Measurements from ENCODE around the gene TACR1. TPM values are rescaled to one million over a fixed set of nuclear protein-coding genes. Genes with fewer than 3 reads are reported as not detected.

TACR1 gene
- total RNA-seq, 4 donors from 2014 or later: 0.04 to 3.6 (median 1.2) TPM

DNA sequence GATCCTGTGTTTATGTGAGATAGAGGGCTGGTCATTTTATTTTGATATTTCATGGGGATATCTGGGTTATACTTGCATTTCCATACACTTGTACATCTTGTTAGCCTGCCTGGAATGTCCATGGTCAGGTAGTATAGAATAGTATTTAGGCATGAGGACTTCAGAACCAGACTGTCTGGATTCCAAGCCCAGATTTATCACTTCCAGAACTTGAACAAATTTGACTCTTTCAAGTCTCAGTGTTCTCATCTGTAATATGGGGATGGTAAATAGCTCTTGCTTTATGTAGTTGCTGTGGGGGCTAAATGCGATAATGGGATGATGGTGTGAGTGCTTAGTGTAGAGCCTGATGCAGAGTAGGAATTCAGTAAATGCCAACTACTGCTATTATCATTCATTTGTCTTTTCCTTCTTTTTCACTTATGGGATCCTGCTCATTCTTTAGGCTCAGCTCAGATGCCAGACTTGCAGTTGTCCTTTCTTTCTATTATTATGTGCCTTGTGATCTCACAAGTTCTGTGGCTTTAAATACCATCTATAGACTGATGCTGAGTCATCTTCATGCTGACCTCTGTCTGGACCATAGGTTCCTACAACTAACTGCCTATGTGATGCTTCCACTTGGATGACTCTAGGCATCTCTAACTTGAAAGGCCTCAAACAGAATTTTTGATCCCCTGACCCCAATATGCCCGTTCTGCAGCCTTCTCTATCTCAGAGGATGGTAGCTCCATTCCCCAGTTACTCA, 173.5 kb downstream of the TACR1 start:
- no peak for DNase-seq
- intact Hi-C loops (cut with DNase I): no loop called here
- Histone ChIP-seq H3K27me3 (no peaks in the 10 kb centered on the region), H3K36me3 (no peaks in the 10 kb centered on the region), H3K4me1 (no peaks in the 10 kb centered on the region), H3K27ac (no peak overlapping the region), H3K4me3 (no peak overlapping the region), H3K9me3 (no peaks in the 10 kb centered on the region)
- WGBS, 2 donors: 74 to 80% methylated on average over 2 of the region's 2 CpGs
- TF ChIP-seq, protein P1, sequence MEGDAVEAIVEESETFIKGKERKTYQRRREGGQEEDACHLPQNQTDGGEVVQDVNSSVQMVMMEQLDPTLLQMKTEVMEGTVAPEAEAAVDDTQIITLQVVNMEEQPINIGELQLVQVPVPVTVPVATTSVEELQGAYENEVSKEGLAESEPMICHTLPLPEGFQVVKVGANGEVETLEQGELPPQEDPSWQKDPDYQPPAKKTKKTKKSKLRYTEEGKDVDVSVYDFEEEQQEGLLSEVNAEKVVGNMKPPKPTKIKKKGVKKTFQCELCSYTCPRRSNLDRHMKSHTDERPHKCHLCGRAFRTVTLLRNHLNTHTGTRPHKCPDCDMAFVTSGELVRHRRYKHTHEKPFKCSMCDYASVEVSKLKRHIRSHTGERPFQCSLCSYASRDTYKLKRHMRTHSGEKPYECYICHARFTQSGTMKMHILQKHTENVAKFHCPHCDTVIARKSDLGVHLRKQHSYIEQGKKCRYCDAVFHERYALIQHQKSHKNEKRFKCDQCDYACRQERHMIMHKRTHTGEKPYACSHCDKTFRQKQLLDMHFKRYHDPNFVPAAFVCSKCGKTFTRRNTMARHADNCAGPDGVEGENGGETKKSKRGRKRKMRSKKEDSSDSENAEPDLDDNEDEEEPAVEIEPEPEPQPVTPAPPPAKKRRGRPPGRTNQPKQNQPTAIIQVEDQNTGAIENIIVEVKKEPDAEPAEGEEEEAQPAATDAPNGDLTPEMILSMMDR (IDR thresholded peaks at IDR 0.05): no peak
- no peak for TF ChIP-seq POLR2A (IDR thresholded peaks at IDR 0.05)

DNA sequence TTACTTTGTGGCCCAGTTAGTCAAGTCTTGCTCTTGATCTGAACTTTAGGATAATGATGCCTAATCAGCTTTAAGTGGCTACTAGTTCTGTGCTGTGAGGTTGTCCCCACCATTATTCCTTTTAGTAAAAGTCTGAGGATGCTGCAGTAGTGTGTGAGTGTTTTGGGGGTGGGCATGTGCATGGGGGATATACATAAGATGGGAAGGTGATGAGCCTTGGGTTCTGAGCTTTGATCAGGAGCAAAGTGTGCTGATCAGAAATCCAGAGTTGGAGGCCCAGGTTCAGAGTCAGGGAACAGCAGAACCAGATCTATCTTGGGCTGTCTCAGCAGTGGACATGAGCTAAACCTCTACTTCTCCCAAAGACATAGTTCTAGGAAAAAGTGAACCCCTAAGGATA, 174.1 kb downstream of the TACR1 start:
- H3K9me3 ChIP-seq: no peaks in the 10 kb centered on the region
- H3K27ac ChIP-seq: no peak overlapping the region
- no peak overlapping the region for H3K4me3 ChIP-seq
- DNase-seq: no peak
- intact Hi-C loops (cut with DNase I): no loop called here
- TF ChIP-seq, protein P1 (IDR thresholded peaks at IDR 0.05): no peak
- no peak for TF ChIP-seq POLR2A (IDR thresholded peaks at IDR 0.05)
- H3K36me3 ChIP-seq: no peaks in the 10 kb centered on the region
- no peaks in the 10 kb centered on the region for H3K27me3 ChIP-seq
- H3K4me1 ChIP-seq: no peaks in the 10 kb centered on the region

DNA sequence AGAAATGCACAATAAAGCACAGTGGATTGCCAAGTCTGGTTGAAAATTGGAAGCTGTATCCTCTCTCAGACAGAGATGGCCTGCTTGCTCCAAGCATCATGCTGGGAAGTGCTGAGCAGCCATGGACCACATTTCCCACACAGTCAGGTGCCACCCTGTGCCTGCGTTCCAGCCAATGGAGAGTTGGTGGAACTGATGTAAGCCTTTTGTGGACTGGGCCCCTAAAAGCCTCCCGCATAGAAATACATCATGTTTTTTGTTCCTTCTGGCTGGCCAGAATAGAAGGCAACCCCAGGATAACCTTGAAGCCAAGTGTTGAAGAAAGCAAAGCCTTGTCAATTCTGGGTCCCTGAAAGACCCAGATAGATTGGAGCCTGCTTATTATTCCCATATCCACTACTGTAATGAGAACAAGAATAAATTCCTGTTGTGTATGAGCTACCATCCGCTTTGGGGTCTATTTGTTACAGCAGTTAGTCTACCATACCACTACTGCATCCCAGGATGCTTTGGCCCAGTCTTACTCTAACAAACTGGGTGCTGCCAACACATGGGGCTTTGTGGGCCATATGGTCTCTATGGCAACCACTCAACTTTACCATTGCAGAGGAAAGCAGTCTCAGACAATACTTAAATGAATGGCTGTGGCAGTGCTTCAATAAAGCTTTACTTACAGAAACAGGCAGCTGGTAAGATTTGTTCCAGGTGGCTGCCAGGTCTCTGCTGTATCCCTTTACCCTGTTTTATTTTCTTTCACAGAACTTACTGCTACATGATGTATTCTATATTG, 175.5 kb downstream of the TACR1 start:
- no peaks in the 10 kb centered on the region for H3K27me3 ChIP-seq
- no peak overlapping the region for H3K4me3 ChIP-seq
- no peaks in the 10 kb centered on the region for H3K9me3 ChIP-seq
- H3K4me1 ChIP-seq: no peaks in the 10 kb centered on the region
- H3K36me3 ChIP-seq: no peaks in the 10 kb centered on the region
- TF ChIP-seq, protein P1 (IDR thresholded peaks at IDR 0.05): no peak
- no peak for TF ChIP-seq POLR2A (IDR thresholded peaks at IDR 0.05)
- intact Hi-C loops (cut with DNase I): no loop called here
- 94 to 97% methylated on average over 3 of the region's 3 CpGs for WGBS, 2 donors
- DNase-seq: no peak
- no peak overlapping the region for H3K27ac ChIP-seq

DNA sequence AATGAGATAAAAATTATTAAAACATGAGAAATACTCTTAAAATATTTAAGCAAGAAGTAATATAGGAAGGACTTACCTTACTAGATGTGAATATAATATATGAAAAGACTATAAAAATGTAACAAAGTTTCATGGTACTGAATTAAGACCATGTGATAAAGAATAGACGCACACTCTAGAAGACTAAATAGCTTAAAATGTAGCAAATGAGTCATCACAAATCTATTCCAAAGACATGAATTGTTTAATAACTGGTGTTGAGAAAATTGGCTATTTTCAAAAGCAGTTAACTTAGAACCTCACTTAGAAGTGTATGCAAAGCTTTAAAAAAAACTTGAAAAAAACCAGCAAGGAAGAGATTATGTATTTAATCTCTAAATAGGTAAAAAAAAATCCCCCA, 176.8 kb downstream of the TACR1 start:
- H3K4me1 ChIP-seq: no peaks in the 10 kb centered on the region
- intact Hi-C loops (cut with DNase I): no loop called here
- no peaks in the 10 kb centered on the region for H3K9me3 ChIP-seq
- H3K27me3 ChIP-seq: no peaks in the 10 kb centered on the region
- 26 to 52% methylated on average over 1 of the region's 1 CpG for WGBS, 2 donors
- DNase-seq: no peak
- H3K27ac ChIP-seq: no peak overlapping the region
- no peak overlapping the region for H3K4me3 ChIP-seq
- no peaks in the 10 kb centered on the region for H3K36me3 ChIP-seq
- TF ChIP-seq POLR2A (IDR thresholded peaks at IDR 0.05): no peak
- TF ChIP-seq, protein P1 (IDR thresholded peaks at IDR 0.05): no peak

DNA sequence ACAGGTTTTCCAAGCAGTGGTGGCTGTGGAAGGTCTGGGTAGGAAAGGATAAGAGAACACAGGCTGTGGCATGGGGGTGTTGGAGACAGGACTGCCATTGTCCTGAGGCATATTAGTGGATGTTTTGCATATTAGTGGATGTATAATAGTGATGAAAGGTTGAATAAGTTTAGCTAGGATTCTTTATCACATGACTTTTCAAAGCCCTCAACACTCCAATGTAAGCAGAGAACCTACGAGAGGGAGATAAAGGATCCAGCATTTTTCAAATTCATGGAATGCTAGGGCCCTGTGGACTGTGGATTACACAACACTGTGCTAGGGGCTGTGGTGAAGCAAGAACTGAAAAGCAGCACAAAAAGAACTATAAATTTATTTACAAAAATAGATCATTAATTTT, 177.6 kb downstream of the TACR1 start:
- Histone ChIP-seq H3K36me3 (no peaks in the 10 kb centered on the region), H3K4me1 (no peaks in the 10 kb centered on the region), H3K27ac (no peak overlapping the region), H3K27me3 (no peaks in the 10 kb centered on the region), H3K9me3 (no peaks in the 10 kb centered on the region), H3K4me3 (no peak overlapping the region)
- 65 to 81% methylated on average over 1 of the region's 1 CpG for WGBS, 2 donors
- TF ChIP-seq, protein P1 (IDR thresholded peaks at IDR 0.05): no peak
- no peak for TF ChIP-seq POLR2A (IDR thresholded peaks at IDR 0.05)
- DNase-seq: no peak
- intact Hi-C loops (cut with DNase I): no loop called here

Measured in esophagus squamous epithelium (tissue), 5 donors.